Skeletal muscle tissue (tissue), 4 donors: Measurements from ENCODE around the gene SLC22A23. TPM values are rescaled to one million over a fixed set of nuclear protein-coding genes. Genes with fewer than 3 reads are reported as not detected.

Experiments used
- H3K27ac ChIP-seq: one replicate; pipeline ENCODE4 v1.7.0; 2013; ENCODE audit warnings: mild to moderate bottlenecking, low read depth, low read length, inconsistent platforms
- H3K27me3 ChIP-seq, 3 donors: one replicate each; pipeline ENCODE4 v1.7.0; 2013; ENCODE audit warnings: low read length in 3 of 3; ENCODE audit not compliant: control insufficient read depth in 3 of 3, insufficient read depth in 3 of 3
- H3K36me3 ChIP-seq, 3 donors: one replicate each; pipeline ENCODE4 v1.7.0; 2013; ENCODE audit warnings: low read length in 3 of 3; ENCODE audit not compliant: control insufficient read depth in 3 of 3, insufficient read depth in 3 of 3
- H3K4me1 ChIP-seq, 3 donors: one replicate each; pipeline ENCODE4 v1.7.0; 2013; ENCODE audit warnings: low read length in 3 of 3, mild to moderate bottlenecking in 3 of 3; ENCODE audit not compliant: control insufficient read depth in 3 of 3, insufficient read depth in 3 of 3
- H3K4me3 ChIP-seq, 3 donors: one replicate each; pipeline ENCODE4 v1.7.0; 2013; ENCODE audit warnings: low read length in 3 of 3
- H3K9ac ChIP-seq, 3 donors: one replicate each; pipeline ENCODE4 v1.7.0; 2013; ENCODE audit warnings: low read length in 3 of 3, mild to moderate bottlenecking in 3 of 3, moderate library complexity in 2 of 3, low read depth in 1 of 3
- H3K9me3 ChIP-seq, 3 donors: one replicate each; pipeline ENCODE4 v1.7.0; 2013; ENCODE audit warnings: low read length in 3 of 3; ENCODE audit not compliant: control insufficient read depth in 3 of 3
- total RNA-seq: library from RNA; depleted of rRNA; stranded (reverse); fragments of >200 nt; gene quantifications from one replicate; pipeline ENCODE4 v1.2.3, GENCODE V29; 2014
- donor health status: Osteomylitis.

The SLC22A23 gene
- total RNA-seq, 1 donor from 2014 or later: 2.6 TPM

DNA sequence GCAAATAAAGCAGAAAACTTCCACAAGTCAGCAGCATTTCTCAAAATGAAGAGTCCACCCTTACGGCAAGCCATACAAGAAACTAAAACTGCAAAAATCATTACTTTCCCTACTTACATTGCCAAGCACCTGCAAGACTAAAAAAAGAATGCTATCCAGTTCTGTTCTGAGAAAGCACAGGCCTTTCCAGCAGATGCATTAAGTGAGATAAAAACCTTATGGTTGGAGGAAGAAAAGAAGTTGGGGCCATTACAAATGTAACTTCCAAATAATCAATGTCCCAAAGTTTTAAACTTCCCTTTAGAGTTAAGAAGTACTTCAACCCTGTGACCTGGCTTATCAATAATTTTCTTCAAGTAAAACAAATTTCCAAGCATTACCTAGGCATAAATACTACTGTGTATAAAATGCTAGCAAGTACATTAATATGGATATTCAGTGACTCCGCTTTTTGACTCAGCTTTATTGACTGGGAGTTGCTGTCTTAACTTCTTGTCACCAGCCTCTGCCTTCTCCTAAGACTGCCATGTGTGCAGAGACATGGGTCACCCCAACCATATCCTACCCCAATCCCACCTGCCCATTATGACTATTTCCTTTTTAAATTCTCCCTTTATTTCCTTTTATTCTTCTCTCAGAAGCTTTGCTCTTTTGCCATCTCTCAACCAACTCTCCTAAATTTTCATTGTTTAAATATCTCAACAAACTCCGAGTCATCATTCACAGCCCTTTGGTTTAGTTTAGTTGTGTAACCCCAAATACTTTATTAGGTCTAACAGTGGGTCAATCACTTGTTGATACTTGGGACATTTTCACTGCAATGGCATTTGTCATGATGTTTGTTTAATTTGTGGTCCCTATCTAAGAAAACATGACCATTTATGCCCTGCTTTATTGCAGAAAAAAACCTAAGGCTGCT, 49.7 kb downstream of the SLC22A23 start:
- Histone ChIP-seq H3K27me3 (no peaks in the 10 kb centered on the region), H3K9me3 (no peaks in the 10 kb centered on the region), H3K4me1 (peaks cover 19 to 25% (median 21%) of the 10 kb centered on the region in 3 donors), H3K27ac (no peak overlapping the region), H3K4me3 (no peak overlapping the region), H3K9ac (no peak overlapping the region), H3K36me3 (peaks cover 0 to 5% (median 3%) of the 10 kb centered on the region in 3 donors)

DNA sequence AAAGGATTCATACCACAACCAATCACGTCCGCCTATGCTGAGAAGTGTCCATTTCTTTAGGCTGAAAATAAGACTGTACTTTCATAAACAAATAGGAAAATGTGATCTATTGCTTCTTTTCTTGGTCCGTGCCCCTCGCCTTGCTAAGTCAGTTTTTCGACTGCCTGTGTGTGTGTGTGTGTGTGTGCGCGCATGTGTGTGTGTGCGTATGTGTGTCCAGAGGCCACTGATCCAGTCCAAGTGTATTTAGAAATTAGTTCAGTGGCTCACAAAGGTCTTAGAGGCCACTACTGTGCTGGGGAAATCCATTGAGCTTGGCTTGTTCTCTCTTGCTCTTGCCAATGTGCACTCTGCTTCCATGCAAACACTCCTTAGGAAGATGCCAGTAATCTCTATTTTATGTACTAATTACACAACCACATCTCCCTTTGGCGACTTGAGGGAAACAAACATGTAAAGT, 50.5 kb downstream of the SLC22A23 start:
- H3K4me1 ChIP-seq: peaks cover 21 to 28% (median 25%) of the 10 kb centered on the region in 3 donors
- H3K27ac ChIP-seq: peak overlapping the region; percentile 15

DNA sequence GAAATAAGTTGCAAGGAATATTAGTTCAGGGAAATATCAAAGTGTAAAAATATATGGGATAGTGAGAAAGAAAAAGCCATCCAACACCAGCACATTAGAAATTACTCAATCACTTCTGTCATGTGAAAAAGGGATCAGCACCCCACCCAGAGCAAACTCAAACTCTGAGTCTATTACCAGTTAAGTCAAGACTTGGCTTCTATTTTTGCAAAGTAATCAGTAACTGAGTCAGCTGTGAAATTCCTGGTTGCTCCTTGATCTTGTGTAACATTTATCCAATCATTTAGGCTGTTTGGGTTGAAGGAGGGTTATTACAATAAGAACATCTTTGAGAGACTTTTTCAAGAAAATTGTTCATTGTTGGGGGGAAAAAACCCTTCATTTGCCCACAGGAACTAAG, 51.2 kb downstream of the SLC22A23 start:
- Histone ChIP-seq H3K27ac (no peak overlapping the region), H3K9me3 (no peaks in the 10 kb centered on the region), H3K27me3 (no peaks in the 10 kb centered on the region), H3K9ac (no peak overlapping the region), H3K4me3 (no peak overlapping the region), H3K36me3 (peaks cover 0 to 5% (median 3%) of the 10 kb centered on the region in 3 donors), H3K4me1 (peaks cover 20 to 29% (median 25%) of the 10 kb centered on the region in 3 donors)

More for the DNA sequence above, 50.5 kb downstream of the SLC22A23 start:
- no peak overlapping the region for H3K4me3 ChIP-seq
- H3K27me3 ChIP-seq: no peaks in the 10 kb centered on the region
- peaks cover 0 to 5% (median 3%) of the 10 kb centered on the region in 3 donors for H3K36me3 ChIP-seq
- no peaks in the 10 kb centered on the region for H3K9me3 ChIP-seq
- H3K9ac ChIP-seq: no peak overlapping the region

DNA sequence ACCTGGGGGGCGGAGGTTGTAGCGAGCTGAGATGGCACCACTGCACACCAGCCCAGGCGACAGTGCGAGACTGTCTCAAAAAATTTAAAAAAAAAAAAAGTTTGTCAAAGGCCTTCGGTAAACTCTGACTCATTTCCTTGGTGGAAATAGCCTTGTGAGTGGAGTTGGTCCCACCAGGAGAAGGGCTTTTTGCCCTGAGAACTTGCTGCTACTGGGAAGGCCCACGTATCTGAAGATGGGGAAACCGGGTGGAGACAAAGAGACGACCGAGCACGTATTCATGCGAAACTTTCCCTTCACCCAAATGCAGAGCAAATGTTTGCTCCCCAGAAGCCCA, 51.7 kb downstream of the SLC22A23 start:
- H3K27ac ChIP-seq: no peak overlapping the region
- no peak overlapping the region for H3K9ac ChIP-seq
- no peaks in the 10 kb centered on the region for H3K9me3 ChIP-seq
- peaks cover 0 to 5% (median 3%) of the 10 kb centered on the region in 3 donors for H3K36me3 ChIP-seq
- H3K4me3 ChIP-seq: no peak overlapping the region
- peaks cover 18 to 29% (median 25%) of the 10 kb centered on the region in 3 donors for H3K4me1 ChIP-seq
- no peaks in the 10 kb centered on the region for H3K27me3 ChIP-seq

DNA sequence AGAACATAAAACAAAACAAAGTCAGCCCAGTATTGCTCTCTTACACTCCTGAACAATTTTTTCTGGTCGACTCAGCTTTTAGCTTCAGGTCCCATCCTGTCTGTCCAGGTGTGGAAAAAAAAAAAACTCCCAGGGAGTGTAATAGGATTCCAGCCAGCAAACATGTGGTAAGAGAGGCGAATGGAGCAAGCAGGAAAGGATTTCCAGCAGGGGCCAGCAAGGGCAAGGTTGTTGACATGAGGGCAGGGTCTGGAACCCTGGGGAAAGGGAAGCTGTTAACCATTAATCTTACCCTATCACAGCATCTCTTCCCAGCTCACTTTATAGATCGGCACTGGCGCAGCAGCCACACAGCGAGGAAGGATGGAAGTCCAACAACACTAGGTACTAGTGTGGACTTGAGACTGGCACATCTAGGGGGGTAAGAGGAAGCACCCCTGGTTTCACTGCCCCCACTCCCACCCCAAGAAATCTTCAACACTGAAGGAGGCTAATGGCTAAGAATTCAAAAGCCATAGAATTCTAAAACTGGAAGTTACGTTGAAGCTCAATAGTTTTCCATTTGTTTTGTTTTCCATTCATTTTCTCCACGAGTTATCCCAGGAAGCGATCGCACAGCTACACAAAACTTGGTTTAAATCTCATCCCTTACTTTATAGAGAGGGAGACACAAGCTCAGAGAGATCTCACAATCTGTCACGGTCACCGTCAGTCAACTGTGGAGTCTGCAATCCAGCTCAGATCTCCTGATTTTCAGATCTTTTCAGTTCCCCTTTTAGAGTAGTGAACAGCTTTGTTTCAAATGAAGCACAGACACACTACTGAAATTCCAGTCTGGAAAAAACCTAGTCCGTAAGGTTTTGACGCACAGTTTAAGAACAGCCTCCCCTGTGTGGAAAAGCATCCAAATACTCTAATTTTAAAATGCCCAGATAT, 53.3 kb downstream of the SLC22A23 start:
- Histone ChIP-seq H3K4me1 (peaks cover 18 to 29% (median 25%) of the 10 kb centered on the region in 3 donors), H3K4me3 (no peak overlapping the region), H3K27me3 (no peaks in the 10 kb centered on the region), H3K9me3 (no peaks in the 10 kb centered on the region), H3K9ac (no peak overlapping the region), H3K36me3 (peaks cover 0 to 3% (median 3%) of the 10 kb centered on the region in 3 donors), H3K27ac (no peak overlapping the region)

DNA sequence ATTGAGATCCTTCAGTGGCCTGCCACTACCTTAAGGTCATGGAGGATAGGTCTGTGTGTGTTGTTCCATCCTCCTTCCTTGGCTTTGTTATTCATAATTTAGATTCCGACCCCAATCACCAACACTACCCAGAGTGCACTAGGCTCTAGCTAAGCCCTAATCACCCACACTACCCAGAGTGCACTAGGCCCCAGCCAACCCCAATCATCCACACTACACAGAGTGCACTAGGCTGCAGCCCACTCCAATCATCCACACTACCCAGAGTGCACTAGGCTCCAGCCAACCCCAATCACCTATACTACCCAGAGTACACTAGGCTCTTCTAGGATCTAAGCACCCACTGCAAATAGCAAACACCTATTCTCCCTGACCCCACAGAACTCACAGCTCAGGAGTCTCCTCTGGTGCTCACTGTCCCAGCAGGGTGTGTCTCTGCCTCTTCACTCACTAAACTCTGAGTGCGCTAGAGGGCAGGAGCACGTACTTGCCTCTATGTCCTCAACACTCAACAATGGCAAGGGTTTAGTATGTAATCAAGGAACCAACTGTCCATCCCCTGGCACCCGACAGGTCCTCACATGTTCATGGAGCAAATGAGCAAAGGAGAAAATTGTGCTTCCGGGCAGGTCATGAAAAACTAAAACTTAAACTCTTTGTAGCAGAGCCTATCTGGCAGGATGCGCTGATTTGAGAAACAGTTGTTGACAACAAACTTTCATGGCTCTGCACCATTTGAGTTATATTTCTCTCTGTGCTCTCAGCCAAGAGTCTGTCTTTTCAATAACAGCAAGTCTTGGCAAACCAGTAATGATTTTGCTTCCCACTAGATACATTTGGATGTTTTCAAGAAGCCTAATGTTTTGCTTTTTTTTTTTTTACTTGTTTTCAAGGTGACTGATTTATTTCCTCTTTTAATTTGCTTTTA, 54.3 kb downstream of the SLC22A23 start:
- Histone ChIP-seq H3K4me1 (peaks cover 20 to 29% (median 25%) of the 10 kb centered on the region in 3 donors), H3K9ac (no peak overlapping the region), H3K36me3 (no peaks in the 10 kb centered on the region), H3K9me3 (no peaks in the 10 kb centered on the region), H3K4me3 (no peak overlapping the region), H3K27ac (no peak overlapping the region), H3K27me3 (no peaks in the 10 kb centered on the region)

DNA sequence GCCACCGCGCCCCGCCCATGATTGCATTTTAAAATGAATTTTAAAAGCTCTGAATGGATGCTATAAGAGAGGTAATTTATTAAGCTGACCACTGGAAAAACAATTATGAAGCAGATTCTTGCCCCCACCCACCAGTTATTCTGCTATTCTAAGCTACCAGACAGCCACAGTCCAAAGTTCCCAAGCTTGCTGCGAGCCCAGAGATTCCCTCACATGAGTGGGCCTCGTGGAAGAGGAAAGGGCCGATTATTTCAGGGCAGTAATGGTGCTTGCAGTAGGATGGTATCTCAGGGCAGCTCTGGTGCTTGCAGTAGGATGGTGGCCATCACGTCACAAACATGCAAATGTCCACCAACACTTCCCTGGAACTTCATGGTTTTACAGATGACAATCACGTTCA, 56.7 kb downstream of the SLC22A23 start:
- Histone ChIP-seq H3K9me3 (no peaks in the 10 kb centered on the region), H3K9ac (no peak overlapping the region), H3K27ac (no peak overlapping the region), H3K36me3 (no peaks in the 10 kb centered on the region), H3K4me1 (peaks cover 7 to 15% (median 13%) of the 10 kb centered on the region in 3 donors), H3K27me3 (no peaks in the 10 kb centered on the region), H3K4me3 (no peak overlapping the region)

DNA sequence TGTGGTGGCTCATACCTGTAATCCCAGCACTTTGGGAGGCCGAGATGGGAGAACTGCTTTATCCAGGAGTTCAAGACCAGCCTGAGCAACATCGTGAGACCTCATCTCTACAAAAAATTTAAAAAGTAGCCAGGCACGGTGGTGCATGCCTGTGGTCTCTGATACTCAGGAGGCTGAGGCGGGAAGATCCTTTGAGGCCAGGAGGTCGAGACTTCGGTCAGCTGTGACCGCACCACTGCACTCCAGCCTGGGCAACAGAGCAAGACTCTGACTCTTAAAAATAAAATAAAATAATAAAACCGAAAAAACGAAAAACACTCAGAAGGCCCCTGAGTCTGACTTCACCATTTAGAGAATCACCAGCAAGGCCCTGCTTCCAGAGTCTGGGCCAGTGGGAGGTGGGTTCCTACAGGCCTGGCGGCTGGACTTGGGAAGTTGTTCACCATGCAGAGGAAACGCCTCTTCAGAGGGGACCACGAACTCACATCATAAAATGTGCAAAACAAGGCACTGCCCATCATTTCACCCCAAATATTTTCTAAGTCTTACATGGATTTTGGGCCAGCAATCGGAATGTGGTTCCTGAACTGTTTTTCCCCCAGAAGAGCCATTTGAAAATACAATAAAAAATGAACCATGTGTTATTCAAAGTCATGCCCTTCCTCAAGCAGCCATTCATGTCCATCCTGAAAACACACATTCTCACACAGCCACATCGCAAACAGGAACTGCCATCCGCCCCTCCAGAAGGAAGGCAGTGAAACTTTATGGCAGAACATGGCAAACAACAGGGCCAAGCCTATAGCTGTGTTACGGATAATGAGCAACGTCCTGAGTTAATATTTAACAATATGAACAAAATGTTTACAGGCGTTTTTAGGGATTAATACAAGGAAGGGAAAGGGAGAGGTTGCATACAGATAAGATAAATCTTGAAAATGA, 57.8 kb downstream of the SLC22A23 start:
- Histone ChIP-seq H3K4me3 (no peak overlapping the region), H3K36me3 (no peaks in the 10 kb centered on the region), H3K27ac (no peak overlapping the region), H3K27me3 (no peaks in the 10 kb centered on the region), H3K4me1 (peaks cover 4 to 15% (median 13%) of the 10 kb centered on the region in 3 donors), H3K9ac (no peak overlapping the region), H3K9me3 (no peaks in the 10 kb centered on the region)
